ENCODE results near the gene ADAMTS13.

Gene ADAMTS13

DNA sequence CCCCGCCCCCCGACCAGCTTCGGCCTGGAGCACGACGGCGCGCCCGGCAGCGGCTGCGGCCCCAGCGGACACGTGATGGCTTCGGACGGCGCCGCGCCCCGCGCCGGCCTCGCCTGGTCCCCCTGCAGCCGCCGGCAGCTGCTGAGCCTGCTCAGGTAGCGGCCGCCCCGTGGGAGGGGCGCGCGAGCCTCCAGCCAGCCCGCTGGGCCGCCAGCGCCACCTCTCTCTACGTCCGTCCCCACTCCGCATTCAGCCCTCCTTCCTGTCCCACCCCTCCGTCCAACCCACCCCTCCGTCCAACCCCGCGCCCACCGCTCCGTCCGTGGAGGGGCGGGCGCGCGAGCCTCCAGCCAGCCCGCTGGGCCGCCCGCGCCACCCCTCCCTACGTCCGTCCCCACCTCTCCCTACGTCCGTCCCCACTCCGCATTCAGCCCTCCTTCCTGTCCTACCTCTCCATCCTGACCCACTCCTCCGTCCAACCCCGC is 6.5 kb downstream of the ADAMTS13 start:
- Mint-ChIP-seq H3K4me1 (peaks cover 12% of the 10 kb centered on the region), H3K27ac (no peak overlapping the region), H3K4me3 (peak overlapping the region; percentile 68), H3K36me3 (no peaks in the 10 kb centered on the region), H3K27me3 (peaks cover 20% of the 10 kb centered on the region), H3K9me3 (no peaks in the 10 kb centered on the region)
- peak; percentile 62 for ATAC-seq

DNA sequence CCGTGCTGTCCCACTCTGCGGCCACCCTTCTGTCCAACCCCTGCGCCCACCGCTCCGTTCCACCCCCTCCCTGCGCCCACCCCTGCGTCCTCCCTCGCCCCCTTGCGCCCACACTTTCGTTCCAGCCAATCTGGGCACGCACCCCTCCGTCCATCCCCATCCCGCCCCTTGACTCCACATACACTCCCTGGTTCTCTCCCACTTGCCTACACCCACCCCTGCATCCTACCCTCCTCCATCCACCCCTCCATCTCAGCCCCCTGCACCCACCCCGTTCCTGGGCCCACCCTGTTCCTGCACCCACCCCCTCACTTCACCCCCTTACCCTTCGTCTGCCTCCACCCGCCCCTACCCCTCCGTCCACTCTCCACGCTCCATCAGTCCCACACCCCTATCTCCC is 7.0 kb downstream of the ADAMTS13 start:
- H3K36me3 Mint-ChIP-seq: no peaks in the 10 kb centered on the region
- H3K27ac Mint-ChIP-seq: peak overlapping the region; percentile 47
- peak overlapping the region; percentile 69 for H3K4me3 Mint-ChIP-seq
- H3K9me3 Mint-ChIP-seq: no peaks in the 10 kb centered on the region
- H3K4me1 Mint-ChIP-seq: peaks cover 12% of the 10 kb centered on the region
- ATAC-seq: peak; percentile 31
- H3K27me3 Mint-ChIP-seq: peaks cover 19% of the 10 kb centered on the region

DNA sequence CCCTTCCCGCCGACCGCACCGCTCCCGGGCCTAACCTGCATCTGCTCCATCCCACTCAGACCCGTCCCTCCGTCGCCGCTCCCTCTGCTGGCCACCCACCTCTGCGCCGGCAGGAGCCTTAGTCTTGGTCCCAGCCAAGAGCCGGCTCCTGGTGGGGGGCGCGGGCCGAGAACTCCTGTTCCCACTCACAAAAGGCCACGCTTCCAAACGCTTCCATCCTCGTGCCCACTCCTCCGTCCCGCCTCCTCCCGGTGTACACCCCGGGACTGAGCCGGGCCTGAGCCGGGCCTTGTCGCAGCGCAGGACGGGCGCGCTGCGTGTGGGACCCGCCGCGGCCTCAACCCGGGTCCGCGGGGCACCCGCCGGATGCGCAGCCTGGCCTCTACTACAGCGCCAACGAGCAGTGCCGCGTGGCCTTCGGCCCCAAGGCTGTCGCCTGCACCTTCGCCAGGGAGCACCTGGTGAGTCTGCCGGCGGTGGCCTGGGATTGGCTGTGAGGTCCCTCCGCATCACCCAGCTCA is 7.5 kb downstream of the ADAMTS13 start:
- Mint-ChIP-seq H3K27me3 (peaks cover 14% of the 10 kb centered on the region), H3K36me3 (no peaks in the 10 kb centered on the region), H3K4me3 (peak overlapping the region; percentile 69), H3K9me3 (no peaks in the 10 kb centered on the region), H3K27ac (peak overlapping the region; percentile 47), H3K4me1 (peaks cover 12% of the 10 kb centered on the region)
- ATAC-seq: peak; percentile 44

- peaks cover 12% of the 10 kb centered on the region for H3K4me1 Mint-ChIP-seq
- H3K27me3 Mint-ChIP-seq: peaks cover 9% of the 10 kb centered on the region
- no peak overlapping the region for H3K27ac Mint-ChIP-seq
- H3K4me3 Mint-ChIP-seq: no peak overlapping the region
- no peaks in the 10 kb centered on the region for H3K36me3 Mint-ChIP-seq
- no peaks in the 10 kb centered on the region for H3K9me3 Mint-ChIP-seq
- no peak for ATAC-seq
These were observed 8.1 kb downstream of the ADAMTS13 start for GRCh38 chr9:133430244-133430643.

DNA sequence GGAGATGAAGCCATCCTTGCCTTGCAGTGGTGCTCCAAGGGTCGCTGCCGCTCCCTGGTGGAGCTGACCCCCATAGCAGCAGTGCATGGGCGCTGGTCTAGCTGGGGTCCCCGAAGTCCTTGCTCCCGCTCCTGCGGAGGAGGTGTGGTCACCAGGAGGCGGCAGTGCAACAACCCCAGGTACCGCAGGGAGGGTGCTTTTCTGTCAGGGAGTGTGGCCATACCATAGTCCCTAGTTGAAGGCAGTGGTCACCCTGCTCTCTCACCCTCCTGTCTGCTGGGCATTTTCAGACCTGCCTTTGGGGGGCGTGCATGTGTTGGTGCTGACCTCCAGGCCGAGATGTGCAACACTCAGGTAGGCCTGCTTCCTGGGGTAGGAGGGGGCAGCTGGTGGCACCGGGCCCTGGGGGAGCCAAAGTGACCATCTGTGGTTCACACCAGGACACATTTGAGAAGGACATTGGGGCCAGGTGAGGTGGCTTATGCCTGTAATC is 11.2 kb downstream of the ADAMTS13 start:
- H3K4me1 Mint-ChIP-seq: peaks cover 20% of the 10 kb centered on the region
- no peaks in the 10 kb centered on the region for H3K36me3 Mint-ChIP-seq
- no peak overlapping the region for H3K4me3 Mint-ChIP-seq
- no peak for ATAC-seq
- no peak overlapping the region for H3K27ac Mint-ChIP-seq
- H3K27me3 Mint-ChIP-seq: no peaks in the 10 kb centered on the region
- H3K9me3 Mint-ChIP-seq: no peaks in the 10 kb centered on the region

- Mint-ChIP-seq H3K4me3 (no peak overlapping the region), H3K36me3 (no peaks in the 10 kb centered on the region), H3K27me3 (no peaks in the 10 kb centered on the region), H3K9me3 (no peaks in the 10 kb centered on the region), H3K4me1 (peaks cover 35% of the 10 kb centered on the region), H3K27ac (no peak overlapping the region)
- no peak for ATAC-seq
These were observed 14.5 kb downstream of the ADAMTS13 start for GRCh38 chr9:133436681-133437080.

GRCh38 chr9:133437753-133438531 is 15.8 kb downstream of the ADAMTS13 start:
- Mint-ChIP-seq H3K4me3 (no peak overlapping the region), H3K27ac (no peak overlapping the region), H3K36me3 (no peaks in the 10 kb centered on the region), H3K4me1 (peaks cover 42% of the 10 kb centered on the region), H3K27me3 (no peaks in the 10 kb centered on the region), H3K9me3 (no peaks in the 10 kb centered on the region)
- ATAC-seq: peak; percentile 57

GRCh38 chr9:133439337-133439736 is 17.2 kb downstream of the ADAMTS13 start:
- Mint-ChIP-seq H3K36me3 (no peaks in the 10 kb centered on the region), H3K27me3 (no peaks in the 10 kb centered on the region), H3K4me1 (peaks cover 42% of the 10 kb centered on the region), H3K27ac (peak overlapping the region; percentile 77), H3K4me3 (no peak overlapping the region), H3K9me3 (no peaks in the 10 kb centered on the region)
- ATAC-seq: no peak

GRCh38 chr9:133440874-133441273 is 18.7 kb downstream of the ADAMTS13 start:
- peak overlapping the region; percentile 77 for H3K27ac Mint-ChIP-seq
- ATAC-seq: peak; percentile 86
- H3K4me3 Mint-ChIP-seq: no peak overlapping the region
- no peaks in the 10 kb centered on the region for H3K9me3 Mint-ChIP-seq
- H3K36me3 Mint-ChIP-seq: no peaks in the 10 kb centered on the region
- peaks cover 42% of the 10 kb centered on the region for H3K4me1 Mint-ChIP-seq
- no peaks in the 10 kb centered on the region for H3K27me3 Mint-ChIP-seq

- no peaks in the 10 kb centered on the region for H3K36me3 Mint-ChIP-seq
- H3K27ac Mint-ChIP-seq: peak overlapping the region; percentile 77
- peak overlapping the region; percentile 7 for H3K4me3 Mint-ChIP-seq
- no peak for ATAC-seq
- H3K9me3 Mint-ChIP-seq: no peaks in the 10 kb centered on the region
- H3K27me3 Mint-ChIP-seq: no peaks in the 10 kb centered on the region
- peaks cover 42% of the 10 kb centered on the region for H3K4me1 Mint-ChIP-seq
These were observed 19.4 kb downstream of the ADAMTS13 start for GRCh38 chr9:133441571-133441970.

GRCh38 chr9:133443248-133443647 is 21.1 kb downstream of the ADAMTS13 start:
- Mint-ChIP-seq H3K27me3 (no peaks in the 10 kb centered on the region), H3K4me3 (no peak overlapping the region), H3K36me3 (no peaks in the 10 kb centered on the region), H3K27ac (no peak overlapping the region), H3K4me1 (peaks cover 35% of the 10 kb centered on the region), H3K9me3 (no peaks in the 10 kb centered on the region)
- ATAC-seq: no peak

DNA sequence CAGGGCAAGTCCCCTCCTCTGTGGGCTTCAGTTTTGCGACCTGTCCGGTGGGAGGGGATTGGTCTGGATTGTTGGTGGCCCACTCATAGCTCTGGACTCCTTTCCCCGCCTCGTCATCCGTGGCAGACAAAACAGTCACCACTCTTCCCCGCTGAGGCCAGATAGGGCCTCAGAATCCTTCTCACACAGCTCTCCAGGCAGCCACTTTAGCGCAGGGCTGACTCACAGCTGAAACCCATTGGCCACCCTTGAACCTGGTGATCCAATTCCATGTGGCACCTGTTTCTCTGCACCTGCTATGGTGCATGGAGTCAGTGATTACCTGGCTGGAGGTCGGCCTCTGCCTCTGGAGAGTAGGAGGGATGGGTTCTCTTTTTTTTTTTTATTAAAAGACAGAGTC is 21.8 kb downstream of the ADAMTS13 start:
- Mint-ChIP-seq H3K4me3 (no peak overlapping the region), H3K9me3 (no peaks in the 10 kb centered on the region), H3K4me1 (peaks cover 32% of the 10 kb centered on the region), H3K36me3 (no peaks in the 10 kb centered on the region), H3K27me3 (no peaks in the 10 kb centered on the region), H3K27ac (no peak overlapping the region)
- no peak for ATAC-seq

DNA sequence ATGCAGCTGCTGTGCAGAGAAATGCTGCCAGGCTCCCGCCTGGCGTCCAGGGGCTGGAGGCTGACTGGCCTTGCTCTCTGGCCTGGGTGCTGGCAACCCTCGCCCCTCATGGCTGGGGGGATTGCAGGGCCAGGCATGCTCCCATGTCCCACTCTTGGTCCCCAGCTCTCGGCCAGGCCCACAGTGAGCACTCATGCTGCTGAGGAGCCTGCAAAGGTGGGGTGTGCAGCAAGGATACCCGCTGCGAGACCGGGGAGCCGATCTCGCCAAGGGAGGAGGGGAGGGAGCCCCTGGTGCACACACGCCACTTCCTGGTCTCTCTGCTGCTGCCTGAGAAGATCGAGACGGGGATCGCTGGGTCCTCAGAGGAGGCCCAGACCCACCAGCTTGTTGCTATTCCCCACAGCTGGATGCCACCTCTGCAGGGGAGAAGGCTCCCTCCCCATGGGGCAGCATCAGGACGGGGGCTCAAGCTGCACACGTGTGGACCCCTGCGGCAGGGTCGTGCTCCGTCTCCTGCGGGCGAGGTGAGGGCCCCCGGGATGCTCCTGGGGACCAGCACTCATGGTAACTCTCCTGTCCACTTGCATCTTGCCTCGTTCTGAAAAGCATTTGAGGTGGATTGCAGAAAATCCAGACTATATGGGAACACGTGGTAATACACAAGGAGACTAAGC is 23.3 kb downstream of the ADAMTS13 start:
- ATAC-seq: no peak
- no peaks in the 10 kb centered on the region for H3K27me3 Mint-ChIP-seq
- no peaks in the 10 kb centered on the region for H3K36me3 Mint-ChIP-seq
- H3K27ac Mint-ChIP-seq: no peak overlapping the region
- H3K9me3 Mint-ChIP-seq: no peaks in the 10 kb centered on the region
- no peak overlapping the region for H3K4me3 Mint-ChIP-seq
- peaks cover 19% of the 10 kb centered on the region for H3K4me1 Mint-ChIP-seq

DNA sequence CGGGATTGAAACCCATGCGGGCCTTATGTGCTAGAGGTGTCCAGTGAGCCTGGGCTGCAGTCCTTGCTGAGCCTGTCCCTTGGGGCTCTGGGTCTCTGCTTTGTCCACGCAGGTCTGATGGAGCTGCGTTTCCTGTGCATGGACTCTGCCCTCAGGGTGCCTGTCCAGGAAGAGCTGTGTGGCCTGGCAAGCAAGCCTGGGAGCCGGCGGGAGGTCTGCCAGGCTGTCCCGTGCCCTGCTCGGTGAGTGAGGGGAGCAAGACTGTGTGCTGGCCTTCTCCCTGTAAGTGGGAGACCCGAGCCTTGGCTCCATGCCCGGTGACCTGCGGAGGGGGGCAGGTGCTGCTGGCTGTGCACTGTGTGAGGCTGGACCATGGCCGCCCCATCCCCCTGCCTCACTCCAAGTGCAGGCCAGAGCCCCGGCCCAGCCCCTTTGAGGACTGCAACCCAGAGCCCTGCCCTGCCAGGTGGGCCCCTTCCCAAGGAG is 26.4 kb downstream of the ADAMTS13 start:
- H3K27me3 Mint-ChIP-seq: no peaks in the 10 kb centered on the region
- H3K4me3 Mint-ChIP-seq: no peak overlapping the region
- no peaks in the 10 kb centered on the region for H3K36me3 Mint-ChIP-seq
- H3K27ac Mint-ChIP-seq: no peak overlapping the region
- H3K9me3 Mint-ChIP-seq: no peaks in the 10 kb centered on the region
- H3K4me1 Mint-ChIP-seq: peaks cover 6% of the 10 kb centered on the region
- no peak for ATAC-seq

DNA sequence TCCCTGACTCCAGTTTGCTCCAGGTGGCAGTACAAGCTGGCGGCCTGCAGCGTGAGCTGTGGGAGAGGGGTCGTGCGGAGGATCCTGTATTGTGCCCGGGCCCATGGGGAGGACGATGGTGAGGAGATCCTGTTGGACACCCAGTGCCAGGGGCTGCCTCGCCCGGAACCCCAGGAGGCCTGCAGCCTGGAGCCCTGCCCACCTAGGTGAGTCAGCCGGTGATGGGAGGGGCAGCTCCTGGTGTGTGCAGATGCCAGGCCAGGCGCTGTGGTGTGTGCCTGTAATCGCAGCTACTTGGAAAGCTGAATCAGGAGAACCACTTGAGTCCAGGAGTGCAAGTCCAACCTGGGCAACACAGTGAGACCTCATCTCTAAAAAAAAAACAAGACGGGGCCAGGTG is 27.6 kb downstream of the ADAMTS13 start:
- Mint-ChIP-seq H3K36me3 (no peaks in the 10 kb centered on the region), H3K27me3 (peaks cover 9% of the 10 kb centered on the region), H3K9me3 (no peaks in the 10 kb centered on the region), H3K4me3 (no peak overlapping the region), H3K27ac (no peak overlapping the region), H3K4me1 (peaks cover 6% of the 10 kb centered on the region)
- ATAC-seq: no peak
